Prostate gland (tissue), 2 donors: Measurements from ENCODE around the gene GRAMD4. TPM values are rescaled to one million over a fixed set of nuclear protein-coding genes. Genes with fewer than 3 reads are reported as not detected.

Experiments used
- DNase-seq: peaks from one replicate; pipeline ENCODE4 v3.0.0-alpha.2; 2019; ENCODE audit warnings: low spot score
- H3K27ac ChIP-seq, 2 donors: fragments of 200-600 bp; sonication (generic); 2 replicates each; pipeline ENCODE4 v1.5.1; 2017 to 2019
- H3K27me3 ChIP-seq: fragments of 200-600 bp; sonication (generic); replicated peaks from 2 replicates; pipeline ENCODE4 v1.5.1; 2019; ENCODE audit not compliant: insufficient read depth
- H3K36me3 ChIP-seq, 2 donors: fragments of 200-600 bp; sonication (generic); 1 replicate in 1 of 2; 2 replicates in 1 of 2; pipeline versions ENCODE4 v1.5.1 to v1.8.1; 2017 to 2019
- H3K4me1 ChIP-seq: fragments of 200-600 bp; sonication (generic); replicated peaks from 2 replicates; pipeline ENCODE4 v1.5.1; 2019
- H3K4me3 ChIP-seq, 2 donors: fragments of 200-600 bp; sonication (generic); 2 replicates each; pipeline ENCODE4 v1.5.1; 2017 to 2019
- H3K9me3 ChIP-seq: fragments of 200-600 bp; sonication (generic); 2 replicates; pipeline ENCODE4 v1.5.1; 2017
- POLR2A ChIP-seq: fragments of 450-650 bp; IDR thresholded peaks from one replicate; pipeline ENCODE4 v1.6.1; 2016; ENCODE audit warnings: antibody characterized with exemption, mild to moderate bottlenecking
- POLR2AphosphoS5 ChIP-seq: sonication (generic); formaldehyde crosslinking; IDR thresholded peaks from one replicate; pipeline ENCODE4 v1.6.1; 2017; ENCODE audit warnings: antibody characterized with exemption
- WGBS: methylation state at CpG from one replicate; pipeline ENCODE4 v1.1.5; 2018; 5-methylcytosine and 5-hydroxymethylcytosine counted together
- intact Hi-C: fragments of 100-400 bp; cut with DNase I; formaldehyde crosslinking; loops from one replicate; pipeline ENCODE4 v1.14.2; 2022
- total RNA-seq, 2 donors: library from RNA; depleted of rRNA; stranded (reverse); fragments of >200 nt; gene quantifications; one replicate each; pipeline ENCODE4 v1.1.0, GENCODE V29; 2016
- TF ChIP-seq, protein P1 (sequence below), 4 experiments: fragments of 200-600 bp in 2 of 4; fragments of 450-650 bp in 2 of 4; sonication (generic) in 2 of 4; IDR thresholded peaks; 1 replicate in 3 of 4; 2 replicates in 1 of 4; pipeline ENCODE4 v1.5.1; 2016 to 2019; ENCODE audit warnings: antibody characterized with exemption in 4 of 4, mild to moderate bottlenecking in 2 of 4, moderate library complexity in 2 of 4

GRAMD4 gene
- total RNA-seq, 2 donors from 2014 or later = 12.1 to 20.2 TPM

DNA sequence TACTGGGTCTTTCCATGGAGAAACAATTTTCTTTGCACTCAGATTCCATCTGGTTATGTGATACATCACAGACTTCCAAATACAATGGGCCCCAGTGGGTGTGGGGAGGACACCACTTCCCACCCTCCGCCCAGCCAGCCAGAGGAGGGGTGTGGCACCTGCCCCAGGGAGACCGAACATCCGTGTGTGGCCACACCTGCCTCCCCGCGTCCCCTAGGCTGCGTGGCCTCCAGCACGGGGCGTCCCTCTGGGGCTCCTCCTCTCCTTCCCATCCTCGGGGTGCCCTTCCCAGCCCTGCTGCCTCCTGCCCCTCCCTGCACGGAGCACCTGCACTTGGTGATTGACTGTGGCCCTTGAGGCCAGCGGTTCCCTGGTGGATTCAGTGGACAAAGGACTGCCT is 68.8 kb downstream of the GRAMD4 start:
- H3K27ac ChIP-seq = no peak overlapping the region
- H3K27me3 ChIP-seq = no peaks in the 10 kb centered on the region
- no peaks in the 10 kb centered on the region for H3K36me3 ChIP-seq
- no peak overlapping the region for H3K4me3 ChIP-seq
- no peaks in the 10 kb centered on the region for H3K9me3 ChIP-seq
- intact Hi-C loops = no loop called here
- no peak for DNase-seq
- no peak for TF ChIP-seq POLR2AphosphoS5
- TF ChIP-seq, protein P1, sequence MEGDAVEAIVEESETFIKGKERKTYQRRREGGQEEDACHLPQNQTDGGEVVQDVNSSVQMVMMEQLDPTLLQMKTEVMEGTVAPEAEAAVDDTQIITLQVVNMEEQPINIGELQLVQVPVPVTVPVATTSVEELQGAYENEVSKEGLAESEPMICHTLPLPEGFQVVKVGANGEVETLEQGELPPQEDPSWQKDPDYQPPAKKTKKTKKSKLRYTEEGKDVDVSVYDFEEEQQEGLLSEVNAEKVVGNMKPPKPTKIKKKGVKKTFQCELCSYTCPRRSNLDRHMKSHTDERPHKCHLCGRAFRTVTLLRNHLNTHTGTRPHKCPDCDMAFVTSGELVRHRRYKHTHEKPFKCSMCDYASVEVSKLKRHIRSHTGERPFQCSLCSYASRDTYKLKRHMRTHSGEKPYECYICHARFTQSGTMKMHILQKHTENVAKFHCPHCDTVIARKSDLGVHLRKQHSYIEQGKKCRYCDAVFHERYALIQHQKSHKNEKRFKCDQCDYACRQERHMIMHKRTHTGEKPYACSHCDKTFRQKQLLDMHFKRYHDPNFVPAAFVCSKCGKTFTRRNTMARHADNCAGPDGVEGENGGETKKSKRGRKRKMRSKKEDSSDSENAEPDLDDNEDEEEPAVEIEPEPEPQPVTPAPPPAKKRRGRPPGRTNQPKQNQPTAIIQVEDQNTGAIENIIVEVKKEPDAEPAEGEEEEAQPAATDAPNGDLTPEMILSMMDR (IDR thresholded peaks at IDR 0.05) = no peak
- no peak for TF ChIP-seq POLR2A
- H3K4me1 ChIP-seq = no peaks in the 10 kb centered on the region
- 68% methylated on average over 6 of the region's 11 CpGs for WGBS

DNA sequence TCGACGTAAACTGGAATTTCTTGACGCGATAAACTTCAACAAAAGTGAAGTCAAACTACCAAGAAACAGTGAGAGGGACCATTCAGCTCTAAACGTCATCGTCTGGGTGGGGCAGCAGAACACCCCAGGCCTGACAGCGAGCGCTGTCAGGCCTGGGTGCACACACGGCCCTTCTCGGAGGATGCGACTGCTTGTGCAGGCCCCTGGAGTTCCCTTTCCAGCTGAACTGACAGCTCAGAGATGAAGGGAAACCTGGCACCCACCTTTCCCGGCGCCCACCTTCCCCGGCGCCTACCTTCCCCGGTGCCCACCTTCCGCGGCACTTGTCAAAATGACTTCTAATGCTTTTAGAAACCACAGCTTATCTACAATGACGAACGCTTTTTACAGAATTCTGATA is 70.0 kb downstream of the GRAMD4 start:
- H3K9me3 ChIP-seq = no peaks in the 10 kb centered on the region
- no peaks in the 10 kb centered on the region for H3K4me1 ChIP-seq
- H3K27ac ChIP-seq = no peak overlapping the region
- H3K4me3 ChIP-seq = no peak overlapping the region
- 97% methylated on average over 20 of the region's 20 CpGs for WGBS
- no peaks in the 10 kb centered on the region for H3K27me3 ChIP-seq
- TF ChIP-seq, protein P1 (IDR thresholded peaks at IDR 0.05) = no peak
- TF ChIP-seq POLR2A = no peak
- no peaks in the 10 kb centered on the region for H3K36me3 ChIP-seq
- no peak for DNase-seq
- intact Hi-C loops = no loop called here

DNA sequence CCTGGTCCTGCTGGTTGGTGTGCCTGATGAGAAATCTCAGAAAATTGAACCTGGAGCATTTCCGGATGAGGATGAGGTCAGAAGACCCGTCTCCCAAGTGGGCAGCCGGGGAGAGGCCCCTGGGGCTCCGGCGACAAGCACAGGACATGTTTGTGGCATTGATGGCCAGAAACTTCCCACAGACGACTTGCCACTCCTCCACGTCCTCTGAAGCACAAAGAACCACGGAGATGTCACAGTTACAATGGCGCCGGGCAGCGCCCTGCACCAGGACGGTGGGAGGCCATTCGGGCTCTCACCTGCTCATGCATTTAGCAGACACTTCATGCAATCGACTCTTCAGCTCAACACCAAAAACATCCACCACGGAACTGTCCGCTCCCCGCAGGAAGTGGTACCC is 71.4 kb downstream of the GRAMD4 start:
- intact Hi-C loops = no loop called here
- H3K36me3 ChIP-seq = peaks cover 0 to 3% of the 10 kb centered on the region in 2 donors
- WGBS = 93% methylated on average over 17 of the region's 17 CpGs
- no peak for DNase-seq
- no peaks in the 10 kb centered on the region for H3K27me3 ChIP-seq
- H3K9me3 ChIP-seq = no peaks in the 10 kb centered on the region
- H3K27ac ChIP-seq = no peak overlapping the region
- no peak for TF ChIP-seq POLR2A
- no peak overlapping the region for H3K4me3 ChIP-seq
- H3K4me1 ChIP-seq = no peaks in the 10 kb centered on the region

DNA sequence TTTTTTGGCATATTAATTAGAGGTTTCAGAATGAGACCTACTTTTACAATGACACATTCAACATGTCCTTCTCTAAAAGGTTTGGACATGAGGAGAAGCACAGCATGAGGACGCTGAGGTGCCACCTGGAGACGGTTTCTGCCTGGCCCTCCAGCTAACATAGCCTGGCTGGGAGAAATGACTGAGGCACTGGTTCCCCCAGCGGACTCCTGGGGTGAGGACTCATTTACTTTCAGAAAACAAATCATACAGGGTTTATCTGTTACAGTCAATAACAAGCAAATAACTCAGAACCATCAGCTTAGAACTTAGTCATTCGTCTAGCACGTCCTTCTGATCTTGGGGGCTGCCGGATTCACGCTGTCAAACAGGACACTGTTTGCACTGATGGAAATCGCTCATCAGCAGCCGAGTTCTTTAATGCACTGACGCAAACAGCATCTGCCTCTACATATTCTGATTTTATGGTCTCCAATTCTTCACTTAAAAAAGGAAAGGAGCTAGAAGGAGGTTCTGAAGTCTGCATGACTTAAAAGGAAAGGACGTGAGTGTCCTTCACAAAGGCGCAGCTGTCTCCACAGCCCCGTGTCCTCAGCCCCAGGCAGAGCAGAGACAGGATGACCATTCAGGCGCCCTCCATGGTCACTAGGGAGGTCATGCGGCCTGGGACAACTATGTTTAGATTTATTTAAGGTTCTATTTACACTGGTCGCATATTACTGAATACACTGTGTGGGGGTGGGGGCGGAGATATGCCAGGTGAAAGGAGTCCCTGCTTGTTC is 73.6 kb downstream of the GRAMD4 start:
- DNase-seq = no peak
- H3K36me3 ChIP-seq = peaks cover under 1 to 3% of the 10 kb centered on the region in 2 donors
- 86% methylated on average over 17 of the region's 17 CpGs for WGBS
- intact Hi-C loops = no loop called here
- no peaks in the 10 kb centered on the region for H3K27me3 ChIP-seq
- no peaks in the 10 kb centered on the region for H3K4me1 ChIP-seq
- H3K9me3 ChIP-seq = no peaks in the 10 kb centered on the region
- TF ChIP-seq, protein P1 (IDR thresholded peaks at IDR 0.05) = no peak
- TF ChIP-seq POLR2AphosphoS5 (no peak), POLR2A (no peak)
- H3K4me3 ChIP-seq = no peak overlapping the region
- H3K27ac ChIP-seq = no peak overlapping the region

DNA sequence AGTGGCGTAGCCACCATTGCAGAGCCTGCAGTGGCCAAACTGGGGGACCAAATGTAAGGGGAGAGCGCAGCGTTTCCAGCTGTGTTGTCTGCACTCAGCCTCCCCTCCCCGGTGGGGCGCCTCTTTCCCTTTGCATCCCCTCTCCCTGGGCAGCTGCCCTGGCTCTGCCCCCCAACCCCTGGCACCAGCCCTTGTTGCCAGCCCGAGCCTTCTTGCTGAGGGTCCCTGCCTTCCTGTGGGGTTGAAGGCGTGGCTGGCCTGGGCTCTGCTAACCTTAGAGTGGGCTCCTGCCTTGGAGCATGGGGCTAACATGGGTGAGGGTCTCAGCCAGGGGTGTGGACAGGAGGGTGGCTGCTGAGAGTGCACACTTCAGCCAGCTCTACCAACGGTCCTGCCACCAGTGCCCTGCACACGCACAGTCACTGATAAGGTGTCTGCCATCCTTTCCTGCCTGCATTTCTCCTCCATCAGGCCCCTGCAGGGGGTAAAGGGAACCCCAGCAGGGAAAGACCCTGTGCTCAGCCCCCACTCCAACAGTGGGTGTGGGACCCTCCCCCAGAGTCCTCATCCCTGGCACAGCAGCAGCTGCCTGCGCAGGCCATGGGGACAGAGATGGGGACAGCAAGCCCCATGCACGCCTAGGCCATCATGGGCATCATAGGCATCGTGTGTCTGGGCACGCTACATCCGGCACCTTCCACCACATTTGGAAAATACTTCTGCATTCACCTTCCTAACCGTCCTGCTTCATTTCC is 74.4 kb downstream of the GRAMD4 start:
- Histone ChIP-seq H3K27me3 (no peaks in the 10 kb centered on the region), H3K4me1 (no peaks in the 10 kb centered on the region), H3K27ac (no peak overlapping the region), H3K4me3 (no peak overlapping the region), H3K36me3 (peaks cover 3 to 8% of the 10 kb centered on the region in 2 donors), H3K9me3 (no peaks in the 10 kb centered on the region)
- WGBS = 90% methylated on average over 14 of the region's 15 CpGs
- TF ChIP-seq, protein P1 (IDR thresholded peaks at IDR 0.05) = no peak
- TF ChIP-seq POLR2AphosphoS5 (no peak), POLR2A (no peak)
- intact Hi-C loops = no loop called here
- DNase-seq = no peak
